AG04449 (cell line): Measurements from ENCODE around the gene PROSER3.

Experiments used
- CTCF ChIA-PET: fragments of 350-600 bp; formaldehyde crosslinking; extraction: SDS; loops from one replicate; lab custom pipeline; 2021; ENCODE audit warnings: antibody characterized with exemption; lab: Yijun Ruan, JAX
- POLR2A ChIA-PET: fragments of 400-600, 350-600 bp; formaldehyde crosslinking; extraction: SDS; loops from one replicate; lab custom pipeline; 2020; ENCODE audit warnings: antibody characterized with exemption, inconsistent platforms; lab: Yijun Ruan, JAX
- DNase-seq: peaks from one replicate; pipeline ENCODE4 v3.0.0-alpha.2; 2010; ENCODE audit warnings: low read depth, low spot score
- H3K4me3 ChIP-seq: 2 replicates; pipeline ENCODE4 v1.5.1; 2011; ENCODE audit warnings: low read depth, mild to moderate bottlenecking, control low read depth, low read length
- TF ChIP-seq, protein P1 (sequence below): IDR thresholded peaks from one replicate; pipeline ENCODE4 v1.5.1; 2011; ENCODE audit warnings: mild to moderate bottlenecking, moderate library complexity, low read length, control low read depth, inconsistent platforms; ENCODE audit not compliant: insufficient read depth; ENCODE audit errors: missing control alignments

The PROSER3 gene

GRCh38 chr19:35783469-35784434 is 25.8 kb downstream of the PROSER3 start:
- H3K4me3 ChIP-seq: no peak overlapping the region
- POLR2A ChIA-PET: no interaction called here
- DNase-seq: no peak
- CTCF ChIA-PET: no interaction called here
- TF ChIP-seq, protein P1, sequence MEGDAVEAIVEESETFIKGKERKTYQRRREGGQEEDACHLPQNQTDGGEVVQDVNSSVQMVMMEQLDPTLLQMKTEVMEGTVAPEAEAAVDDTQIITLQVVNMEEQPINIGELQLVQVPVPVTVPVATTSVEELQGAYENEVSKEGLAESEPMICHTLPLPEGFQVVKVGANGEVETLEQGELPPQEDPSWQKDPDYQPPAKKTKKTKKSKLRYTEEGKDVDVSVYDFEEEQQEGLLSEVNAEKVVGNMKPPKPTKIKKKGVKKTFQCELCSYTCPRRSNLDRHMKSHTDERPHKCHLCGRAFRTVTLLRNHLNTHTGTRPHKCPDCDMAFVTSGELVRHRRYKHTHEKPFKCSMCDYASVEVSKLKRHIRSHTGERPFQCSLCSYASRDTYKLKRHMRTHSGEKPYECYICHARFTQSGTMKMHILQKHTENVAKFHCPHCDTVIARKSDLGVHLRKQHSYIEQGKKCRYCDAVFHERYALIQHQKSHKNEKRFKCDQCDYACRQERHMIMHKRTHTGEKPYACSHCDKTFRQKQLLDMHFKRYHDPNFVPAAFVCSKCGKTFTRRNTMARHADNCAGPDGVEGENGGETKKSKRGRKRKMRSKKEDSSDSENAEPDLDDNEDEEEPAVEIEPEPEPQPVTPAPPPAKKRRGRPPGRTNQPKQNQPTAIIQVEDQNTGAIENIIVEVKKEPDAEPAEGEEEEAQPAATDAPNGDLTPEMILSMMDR: no peak

DNA sequence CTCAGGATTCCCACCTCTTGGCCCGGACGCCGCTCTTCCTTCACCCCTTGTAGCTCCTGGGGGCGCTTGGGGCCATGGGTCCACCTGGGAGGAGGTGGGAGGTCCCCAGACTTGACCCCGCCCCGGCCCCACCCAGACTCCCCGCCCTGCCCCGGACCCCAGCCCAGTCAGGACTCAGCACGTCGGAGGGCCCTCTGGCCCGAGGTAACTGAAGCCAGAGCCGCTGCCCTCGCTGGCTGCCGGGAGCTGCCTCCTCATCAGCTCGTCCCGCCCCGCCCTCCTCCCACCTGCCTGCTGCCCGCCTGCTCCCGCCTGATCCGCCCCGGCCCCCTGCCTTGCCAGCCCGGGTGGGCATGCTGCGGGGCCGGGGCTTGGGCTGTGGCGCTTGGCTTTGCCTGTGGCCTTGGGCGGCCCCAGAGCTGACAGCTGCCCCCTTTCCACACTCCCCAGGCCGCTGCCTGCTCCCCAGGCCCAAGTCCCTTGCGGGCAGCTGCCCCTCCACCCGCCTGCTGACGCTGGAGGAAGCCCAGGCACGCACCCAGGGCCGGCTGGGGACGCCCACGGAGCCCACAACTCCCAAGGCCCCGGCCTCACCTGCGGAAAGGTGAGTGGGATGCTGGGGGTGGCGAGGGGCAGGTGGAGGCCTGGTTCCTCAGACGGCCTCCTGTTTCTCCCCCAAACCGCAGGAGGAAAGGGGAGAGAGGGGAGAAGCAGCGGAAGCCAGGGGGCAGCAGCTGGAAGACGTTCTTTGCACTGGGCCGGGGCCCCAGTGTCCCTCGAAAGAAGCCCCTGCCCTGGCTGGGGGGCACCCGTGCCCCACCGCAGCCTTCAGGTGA is 26.7 kb downstream of the PROSER3 start:
- no peak for DNase-seq
- H3K4me3 ChIP-seq: no peak overlapping the region
- ChIA-PET POLR2A (no interaction called here), CTCF (no interaction called here)
- TF ChIP-seq, protein P1: no peak

DNA sequence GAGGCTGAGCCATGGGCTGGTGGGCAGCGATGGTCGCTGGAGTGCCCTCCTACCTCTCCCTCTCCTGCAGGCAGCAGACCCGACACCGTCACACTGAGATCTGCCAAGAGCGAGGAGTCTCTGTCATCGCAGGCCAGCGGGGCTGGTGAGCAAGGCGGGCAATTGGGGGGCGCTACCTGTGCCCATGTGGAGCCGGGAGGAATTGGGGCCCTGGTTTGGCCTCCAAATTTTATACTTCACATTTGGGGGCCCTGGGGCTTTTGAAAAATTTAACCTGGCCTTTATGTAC is 27.3 kb downstream of the PROSER3 start:
- POLR2A ChIA-PET: no interaction called here
- TF ChIP-seq, protein P1: no peak
- no peak for DNase-seq
- CTCF ChIA-PET: no interaction called here
- H3K4me3 ChIP-seq: no peak overlapping the region

- ChIA-PET CTCF (no interaction called here), POLR2A (no interaction called here)
- H3K4me3 ChIP-seq: no peak overlapping the region
- DNase-seq: no peak
- TF ChIP-seq, protein P1: no peak
Measured at GRCh38 chr19:35786299-35787160, 28.6 kb downstream of the PROSER3 start.

- TF ChIP-seq, protein P1: no peak
Measured at GRCh38 chr19:35787227-35787799, 29.3 kb downstream of the PROSER3 start.

More at GRCh38 chr19:35787227-35787799, 29.3 kb downstream of the PROSER3 start:
- no peak for DNase-seq
- POLR2A ChIA-PET: no interaction called here
- CTCF ChIA-PET: no interaction called here
- no peak overlapping the region for H3K4me3 ChIP-seq
